Inferior parietal cortex (tissue), 1 donor: Measurements from ENCODE around the gene GALNT16.
"Not testable (repeated sequence)": the region's sequence is repeated elsewhere in the genome, so short reads cannot be mapped to it uniquely, and the experiment has no call there.

ENCODE experiments used
- DNase-seq: peaks from one replicate; pipeline ENCODE4 v3.0.0-alpha.2; 2016; ENCODE audit errors: extremely low spot score

The GALNT16 gene

GRCh38 chr14:69363055-69363454 lies 103.1 kb downstream of the GALNT16 start:
- peak; percentile 29 for DNase-seq

- DNase-seq = no peak
Measured at GRCh38 chr14:69363964-69364363, 104.0 kb downstream of the GALNT16 start.

GRCh38 chr14:69364378-69364777 lies 104.4 kb downstream of the GALNT16 start:
- DNase-seq = no peak

GRCh38 chr14:69366069-69366468 lies 106.1 kb downstream of the GALNT16 start:
- no peak for DNase-seq

DNA sequence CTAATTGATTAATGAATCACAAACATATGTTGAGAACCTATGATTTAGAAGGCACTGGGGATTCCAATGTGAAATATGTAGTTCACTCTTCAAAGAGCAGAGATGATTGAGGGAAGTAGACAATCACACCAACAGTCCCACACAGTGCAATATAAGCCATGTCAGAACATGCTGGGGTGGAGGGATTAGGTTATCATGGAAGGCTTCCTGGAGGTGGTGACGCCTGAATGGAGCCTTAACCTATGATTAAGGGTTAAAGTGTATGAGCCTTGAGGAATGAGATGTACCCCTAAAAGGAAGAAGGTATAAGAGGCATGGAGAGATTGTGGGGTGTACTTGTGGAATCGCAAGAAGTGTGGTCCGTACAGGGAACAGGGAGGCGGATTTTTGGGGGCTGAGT lies 106.8 kb downstream of the GALNT16 start:
- no peak for DNase-seq

- DNase-seq = no peak
Measured at GRCh38 chr14:69368381-69368780, 108.4 kb downstream of the GALNT16 start.

- DNase-seq = no peak
Measured at GRCh38 chr14:69370061-69370460, 110.1 kb downstream of the GALNT16 start.

- no peak for DNase-seq
Measured at GRCh38 chr14:69372146-69372545, 112.2 kb downstream of the GALNT16 start.

DNA sequence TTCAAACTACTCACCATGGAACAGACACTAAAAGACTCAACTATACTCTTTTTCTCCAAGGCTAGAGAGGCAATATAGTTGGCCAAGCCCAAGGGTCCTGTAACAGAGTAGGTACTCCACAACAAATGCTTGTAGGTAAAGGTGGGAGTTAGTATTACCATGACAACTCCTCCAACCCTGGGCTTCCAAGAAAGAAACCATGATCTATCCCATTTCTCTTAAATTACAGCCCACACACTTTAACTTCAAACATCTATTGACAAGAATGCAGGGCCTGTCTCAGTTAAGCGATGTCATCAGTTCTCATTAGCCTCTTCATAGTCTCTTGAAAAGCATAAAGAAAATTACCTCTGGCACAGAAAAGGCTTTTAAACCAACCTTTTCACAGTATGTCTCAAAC lies 113.1 kb downstream of the GALNT16 start:
- no peak for DNase-seq

DNA sequence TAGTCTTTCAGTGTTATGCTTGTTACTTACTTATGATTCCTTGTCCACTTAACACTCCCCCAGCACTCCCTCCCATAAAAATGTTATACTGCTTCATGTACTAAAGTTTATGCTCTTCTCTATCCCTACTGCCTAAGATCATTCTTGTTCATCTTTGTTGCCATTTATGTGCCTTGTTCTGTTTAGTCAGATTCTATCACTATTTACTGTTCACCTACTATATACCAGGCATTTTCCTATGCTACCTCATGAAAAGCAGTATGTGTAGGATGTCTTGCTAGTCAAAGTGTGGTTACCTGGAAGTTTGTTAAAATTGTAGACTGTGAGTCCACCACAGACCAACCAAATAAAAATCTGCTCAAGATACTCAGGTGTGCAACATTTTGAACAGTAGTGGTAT lies 114.3 kb downstream of the GALNT16 start:
- DNase-seq = no peak

DNA sequence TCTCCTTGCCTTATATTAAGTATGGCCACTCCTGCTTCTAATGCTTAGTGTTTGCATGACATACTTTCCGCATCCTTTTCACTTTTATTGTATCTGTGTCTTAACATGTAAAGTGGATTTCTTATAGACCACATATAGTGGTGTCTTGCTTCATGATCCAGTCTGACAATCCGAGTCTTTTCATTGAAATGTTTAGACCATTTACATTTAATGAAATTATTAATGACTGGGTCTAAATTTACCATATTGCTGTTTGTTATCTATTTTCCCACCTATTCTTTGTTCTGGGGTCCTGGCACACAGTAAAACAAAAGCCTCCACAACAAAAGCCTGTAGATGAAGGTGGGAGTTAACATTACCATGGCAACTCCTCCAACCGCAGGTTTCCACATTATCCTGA lies 115.2 kb downstream of the GALNT16 start:
- DNase-seq = no peak

DNA sequence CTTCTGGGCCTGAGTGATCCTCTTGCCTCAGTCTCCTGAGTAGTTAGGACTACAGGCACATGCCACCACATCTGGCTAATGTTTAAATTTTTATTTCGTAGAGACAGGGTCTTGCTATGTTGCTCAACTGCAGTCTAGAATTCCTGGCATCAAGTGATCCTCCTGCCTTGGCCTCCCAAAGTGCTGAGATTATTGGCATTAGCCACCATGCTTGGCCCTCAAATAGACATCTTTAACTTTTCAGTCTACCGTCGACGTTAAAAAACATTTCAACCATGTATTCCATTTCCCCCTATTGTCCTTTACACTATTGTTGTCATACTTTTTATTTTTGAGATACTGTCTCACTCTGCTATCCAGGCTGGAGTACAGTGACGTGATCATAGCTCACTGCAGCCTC lies 115.8 kb downstream of the GALNT16 start:
- DNase-seq = no peak

- DNase-seq = no peak
Measured at GRCh38 chr14:69376439-69376838, 116.5 kb downstream of the GALNT16 start.

DNA sequence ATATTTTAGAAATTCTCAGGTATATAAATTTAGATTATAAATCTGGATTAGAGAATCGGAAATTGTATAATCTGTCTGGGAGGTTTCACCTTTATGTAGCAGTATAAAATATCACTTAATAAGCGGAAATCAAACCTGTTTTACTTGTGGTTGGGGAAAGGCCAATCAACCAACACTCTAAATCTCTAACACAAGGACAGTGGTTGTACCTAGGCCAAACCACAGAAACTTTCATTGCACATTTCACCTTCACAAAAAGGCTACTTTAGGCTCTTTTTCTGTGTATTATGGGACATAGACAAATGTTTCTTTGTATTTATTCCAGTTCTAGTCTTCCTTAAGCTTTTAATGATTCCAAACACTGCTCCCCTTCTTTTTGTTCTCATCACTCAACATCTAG lies 118.3 kb downstream of the GALNT16 start:
- no peak for DNase-seq

- DNase-seq = no peak
Measured at GRCh38 chr14:69387311-69387710, 127.4 kb downstream of the GALNT16 start.

GRCh38 chr14:69391400-69391799 lies 131.4 kb downstream of the GALNT16 start:
- not testable (repeated sequence) for DNase-seq

- DNase-seq = no peak
Measured at GRCh38 chr14:69392481-69392880, 132.5 kb downstream of the GALNT16 start.

- no peak for DNase-seq
Measured at GRCh38 chr14:69395929-69396328, 136.0 kb downstream of the GALNT16 start.

GRCh38 chr14:69398053-69398817 lies 138.3 kb downstream of the GALNT16 start, which contains the start of the genes ERH and SLC39A9:
ERH (minus strand) TSS chr14:69398299; CDS start chr14:69398233, 66 bp downstream.
SLC39A9 (plus strand) TSS chr14:69398692; CDS start chr14:69399370, 678 bp downstream.
- peak; percentile 99 for DNase-seq

DNA sequence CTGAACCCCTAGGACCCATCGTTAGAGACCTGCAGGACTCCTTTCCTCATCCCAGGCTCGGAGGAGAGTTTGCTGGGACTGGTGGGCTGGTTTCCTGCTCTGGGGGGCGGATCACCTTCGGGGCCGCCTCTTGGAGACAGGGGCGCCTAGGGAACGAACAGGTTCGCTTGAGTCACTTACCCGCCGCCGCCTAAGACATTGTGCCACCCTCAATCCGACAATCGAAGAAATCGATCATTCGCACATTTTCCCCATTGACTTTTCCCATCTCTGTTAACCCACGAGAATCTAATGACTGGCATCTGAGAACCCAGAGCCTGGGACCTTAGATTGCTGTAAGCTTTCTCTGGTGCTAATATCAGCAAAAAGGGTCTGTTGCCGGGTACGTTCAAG lies 138.9 kb downstream of the GALNT16 start:
- no peak for DNase-seq

- no peak for DNase-seq
Measured at GRCh38 chr14:69399750-69400149, 139.8 kb downstream of the GALNT16 start.

DNA sequence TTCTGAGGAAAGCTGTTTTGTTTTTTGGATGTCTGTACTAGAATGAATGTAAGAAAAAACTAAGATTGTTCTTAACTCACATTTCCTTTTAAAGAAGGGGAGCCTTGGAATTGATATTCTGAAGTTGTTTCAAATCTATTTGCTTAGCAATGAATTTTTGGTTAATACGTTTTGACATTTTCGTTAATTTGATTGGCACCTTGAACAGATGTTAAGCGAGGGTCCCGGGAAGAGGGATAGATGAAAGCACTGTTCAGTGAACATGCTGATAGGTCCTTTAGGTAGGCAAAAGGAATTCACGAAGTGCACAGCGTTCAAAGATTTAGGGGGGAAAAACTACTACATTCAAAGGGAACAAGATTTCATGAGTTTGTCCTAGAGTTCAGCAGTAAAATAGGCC lies 140.2 kb downstream of the GALNT16 start:
- DNase-seq = no peak

DNA sequence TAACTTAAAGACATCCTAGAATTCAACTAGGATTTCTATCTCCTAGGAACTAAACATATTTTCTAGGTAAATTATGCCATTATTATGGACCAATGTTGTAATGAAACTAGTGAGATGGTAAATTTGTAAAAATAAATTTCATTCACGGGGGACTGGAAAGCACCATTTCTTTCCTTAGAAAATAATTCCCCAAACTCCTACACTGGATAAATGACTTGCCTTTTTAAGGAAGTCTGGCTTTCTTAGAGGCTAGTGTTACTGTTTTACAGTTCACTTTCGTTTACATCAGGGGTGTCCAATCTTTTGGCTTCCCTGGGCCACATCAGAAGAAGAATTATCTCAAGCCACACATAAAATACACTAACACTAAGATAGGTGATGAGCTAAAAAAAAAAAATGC lies 141.9 kb downstream of the GALNT16 start:
- no peak for DNase-seq

DNA sequence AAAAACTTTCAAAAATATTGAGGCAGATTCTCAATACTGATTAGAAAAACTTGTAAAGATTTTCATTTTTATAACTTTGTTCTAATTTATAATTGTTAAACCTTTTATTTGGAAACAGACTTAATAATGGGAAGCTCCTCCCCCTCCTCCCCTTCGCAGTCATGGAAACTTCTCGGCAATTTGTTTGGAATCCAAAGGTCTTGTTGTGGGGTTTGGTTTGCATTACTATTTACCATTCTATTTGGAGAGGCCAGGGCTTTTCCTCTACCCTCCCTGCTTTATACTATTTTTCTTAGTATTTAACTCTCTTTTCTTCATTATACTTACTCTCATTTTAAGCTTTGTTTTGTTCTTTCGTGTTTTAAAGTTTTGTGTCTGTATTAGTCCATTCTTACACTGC lies 144.5 kb downstream of the GALNT16 start:
- no peak for DNase-seq
